ENCODE results near the gene MTFR1L.
A peak's percentile ranks its signal among the peaks of the same experiment; 100 is the strongest.

MTFR1L gene

GRCh38 chr1:25864434-25864833 lies 44.7 kb downstream of the MTFR1L start:
- no peak for DNase-seq

DNA sequence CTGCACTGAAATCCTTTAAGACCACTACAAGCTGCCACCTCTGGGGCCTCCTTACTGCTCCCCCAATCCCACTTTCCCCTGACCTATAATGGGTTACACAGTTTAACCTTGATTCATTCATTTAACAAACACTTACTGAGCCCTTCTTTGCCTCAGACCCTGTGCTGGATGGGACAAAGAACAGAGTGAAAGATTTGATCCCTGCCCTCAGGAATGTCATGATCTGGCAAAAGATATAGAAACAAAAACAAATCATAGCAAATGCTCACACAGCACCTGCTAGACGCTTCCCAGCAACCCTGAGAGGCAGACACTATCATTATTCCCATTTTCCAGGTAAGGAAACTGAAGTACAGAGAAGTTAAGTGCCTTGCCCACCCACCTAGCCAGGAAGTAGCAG lies 46.5 kb downstream of the MTFR1L start:
- no peak for DNase-seq

GRCh38 chr1:25867210-25867991 lies 47.6 kb downstream of the MTFR1L start:
- no peak for DNase-seq

GRCh38 chr1:25869909-25870606 lies 50.3 kb downstream of the MTFR1L start:
- DNase-seq, result no peak

- DNase-seq, result no peak
Observed at GRCh38 chr1:25870614-25871013, 50.9 kb downstream of the MTFR1L start.

- no peak for DNase-seq
Observed at GRCh38 chr1:25871086-25871703, 51.4 kb downstream of the MTFR1L start.

- no peak for DNase-seq
Observed at GRCh38 chr1:25871704-25872494, 52.1 kb downstream of the MTFR1L start.

- no peak for DNase-seq
Observed at GRCh38 chr1:25872713-25873112, 53.0 kb downstream of the MTFR1L start.

- DNase-seq, result no peak
Observed at GRCh38 chr1:25873120-25873519, 53.4 kb downstream of the MTFR1L start.

GRCh38 chr1:25874209-25874608 lies 54.5 kb downstream of the MTFR1L start:
- no peak for DNase-seq

DNA sequence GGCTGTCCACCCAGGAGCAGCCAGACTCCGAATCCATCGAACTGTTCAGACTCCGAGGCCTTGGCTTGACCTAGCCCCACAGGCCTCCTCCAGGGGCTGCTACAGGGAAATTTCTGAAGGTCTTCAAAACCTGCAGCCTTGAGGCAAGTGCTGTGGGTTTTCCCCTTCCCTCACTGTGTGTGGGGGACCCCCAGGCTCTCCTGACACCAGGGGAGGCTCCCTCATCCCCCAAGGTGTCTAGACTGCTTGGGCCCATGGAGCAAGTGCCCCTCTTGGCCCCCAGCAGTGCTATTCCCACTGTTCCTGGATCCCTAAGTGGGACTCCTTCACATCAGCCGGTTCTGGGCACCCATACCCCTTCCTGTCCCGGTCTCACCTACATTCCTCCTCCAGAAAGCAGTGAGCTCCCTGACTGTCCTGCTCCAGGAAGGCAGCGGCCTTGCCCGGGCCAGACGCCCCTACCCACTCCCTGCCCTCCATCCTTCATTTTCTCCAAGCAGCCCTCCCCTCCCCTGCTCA lies 54.9 kb downstream of the MTFR1L start:
- no peak for DNase-seq

DNA sequence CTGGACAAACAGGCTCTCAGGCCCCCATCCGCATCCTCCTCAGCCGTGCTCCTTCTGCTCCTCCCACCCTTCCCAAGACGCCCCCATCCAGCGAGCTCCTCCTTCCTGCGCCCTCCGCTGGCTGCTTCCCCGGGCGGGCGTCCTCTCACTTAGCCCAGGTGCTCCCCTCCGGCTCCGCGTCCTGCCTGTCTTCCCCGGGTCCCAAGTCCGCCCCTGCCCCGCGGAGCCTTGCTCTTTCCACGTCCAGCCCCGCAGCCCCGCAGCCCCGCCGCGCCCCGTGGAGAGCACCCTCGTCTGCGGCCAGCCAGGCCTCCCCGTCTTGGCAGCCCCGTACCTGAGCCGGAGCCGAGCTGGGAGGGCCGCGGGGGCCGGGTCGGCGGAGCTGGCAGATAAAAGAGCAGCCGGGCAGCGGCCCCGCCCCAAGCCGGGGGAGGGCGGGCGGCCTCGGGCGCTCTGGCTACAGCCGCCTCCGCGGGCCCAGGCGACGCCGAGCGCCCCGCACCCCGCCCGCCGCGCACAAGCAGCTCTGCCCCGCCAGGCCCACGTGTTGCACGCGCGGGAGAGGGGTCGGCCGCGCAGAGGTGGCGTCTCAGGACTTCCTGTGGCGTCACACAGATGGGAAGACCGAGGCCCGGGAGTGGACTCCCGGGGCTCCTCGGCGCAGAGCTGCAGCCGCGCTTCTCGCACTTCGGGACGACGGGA lies 55.6 kb downstream of the MTFR1L start, which contains the start of gene PAQR7:
Gene PAQR7, minus strand, starts transcription at position 555 of the 702 bp plus-strand sequence. CDS start 11,869 bp downstream, outside the sequence.
- peak; percentile 45 to 69 for DNase-seq

- DNase-seq, result no peak
Observed at GRCh38 chr1:25875856-25876692, 56.3 kb downstream of the MTFR1L start.

DNA sequence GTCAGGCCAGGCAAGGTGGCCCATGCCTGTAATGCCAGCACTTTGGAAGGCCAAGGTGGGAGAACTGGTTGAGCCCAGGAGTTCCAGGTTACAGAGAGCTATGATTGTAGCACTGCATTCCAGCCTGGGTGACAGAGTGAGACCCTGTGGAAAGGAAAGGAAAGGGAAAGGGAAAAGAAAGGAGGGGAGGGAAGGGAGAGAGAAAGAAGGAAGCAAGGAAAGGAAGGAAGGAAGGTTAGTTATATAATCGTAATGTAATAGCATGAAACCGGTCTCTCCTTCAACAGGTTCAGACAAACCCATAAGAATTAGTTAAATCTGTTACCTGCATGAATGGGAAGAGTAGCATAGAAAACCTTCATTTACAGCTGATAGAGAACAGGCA lies 56.9 kb downstream of the MTFR1L start:
- no peak for DNase-seq

GRCh38 chr1:25877155-25877554 lies 57.4 kb downstream of the MTFR1L start:
- DNase-seq, result no peak

DNA sequence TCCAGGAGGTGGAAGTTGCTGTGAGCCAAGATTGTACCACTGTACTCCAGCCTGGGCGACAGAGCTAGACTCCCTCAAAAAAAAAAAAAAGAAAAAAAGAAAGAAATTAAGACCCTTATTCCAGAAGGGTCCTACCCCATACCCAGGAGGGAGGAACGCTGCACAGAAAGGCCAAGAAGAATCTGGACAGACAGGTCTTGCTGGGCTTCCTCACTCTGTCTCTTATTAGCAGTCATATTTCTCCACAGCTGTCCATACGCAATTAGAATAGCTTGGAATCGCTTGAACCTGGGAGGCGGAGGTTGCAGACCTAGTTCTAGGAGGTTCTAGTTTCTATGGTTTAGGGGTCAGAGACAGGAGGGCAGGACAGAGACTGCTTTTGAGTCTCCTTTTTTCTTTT lies 58.9 kb downstream of the MTFR1L start:
- DNase-seq, result no peak

DNA sequence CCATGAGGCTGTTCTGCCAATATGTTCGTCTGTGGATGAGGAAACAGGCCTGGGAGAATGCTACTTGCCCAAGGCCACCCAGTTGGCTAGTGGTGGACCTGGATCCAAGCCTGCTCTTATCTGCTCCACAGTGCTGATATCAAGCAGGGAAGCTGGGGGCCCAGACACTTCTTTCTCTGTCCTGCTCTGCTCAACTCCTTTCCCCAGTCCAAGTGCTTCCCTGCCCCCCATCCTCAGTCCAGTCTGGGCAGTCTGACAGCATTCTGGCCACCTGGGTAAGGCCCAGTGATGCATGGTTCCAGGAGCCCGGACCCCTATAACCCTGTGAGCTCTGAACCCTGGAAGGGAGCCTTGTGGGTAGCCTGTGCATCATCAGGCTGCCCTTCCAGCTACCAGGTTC lies 59.9 kb downstream of the MTFR1L start:
- DNase-seq, result no peak

DNA sequence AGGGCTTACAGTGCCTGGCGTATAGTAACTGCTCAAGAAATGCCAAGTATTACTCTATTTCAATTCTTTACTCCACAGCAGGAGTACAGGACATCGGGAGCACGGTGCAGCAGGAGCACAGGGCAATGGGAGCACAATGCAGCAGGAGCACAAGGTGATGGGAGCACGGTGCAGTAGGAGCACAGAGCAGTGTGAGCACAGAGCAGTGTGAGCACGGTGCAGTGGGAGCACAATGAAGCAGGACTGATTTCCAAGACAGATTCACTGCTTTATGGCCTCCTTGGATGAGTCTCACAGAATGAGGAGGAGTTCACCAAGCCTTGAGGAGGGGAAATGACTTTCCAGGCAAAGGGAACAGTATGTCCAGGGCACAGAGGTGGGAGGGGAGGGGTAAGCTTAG lies 60.8 kb downstream of the MTFR1L start:
- no peak for DNase-seq

- no peak for DNase-seq
Observed at GRCh38 chr1:25881266-25881665, 61.5 kb downstream of the MTFR1L start.
